T-helper 2 cell (primary cell): Measurements from ENCODE around the gene CCDC28A.

Experiments used
- DNase-seq, 5 experiments: peaks; one replicate each; pipeline versions ENCODE4 v3.0.0 to v3.0.0-alpha.2; 2012 to 2022

CCDC28A gene

DNA sequence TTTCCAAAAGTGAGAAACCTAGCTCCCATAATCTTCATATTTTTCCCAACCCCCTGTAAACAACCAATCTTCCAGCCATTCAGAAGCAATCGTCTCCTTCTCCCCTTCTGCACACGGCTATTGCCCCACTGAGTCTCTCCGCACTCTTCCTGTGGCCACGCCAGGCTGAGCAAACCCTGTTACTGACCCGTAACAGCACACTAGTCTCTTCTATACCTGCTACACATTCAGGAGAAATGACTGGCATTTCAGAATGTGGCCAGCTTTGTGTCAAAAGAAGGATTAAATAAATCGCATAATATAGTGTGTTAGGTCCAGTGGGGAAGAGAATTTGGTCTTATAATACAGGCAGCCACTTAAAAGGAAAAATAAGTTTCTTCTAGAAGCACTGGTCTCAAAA, 63.7 kb downstream of the CCDC28A start:
- no peak for DNase-seq
